IPS-18c (cell line): ENCODE measurements around the gene CST3.
"Not testable (repeated sequence)": the region's sequence is repeated elsewhere in the genome, so short reads cannot be mapped to it uniquely, and the experiment has no call there.

Experiments used
- H3K4me3 ChIP-seq: 2 replicates; pipeline ENCODE4 v1.7.0; 2013; ENCODE audit warnings: low read depth, mild to moderate bottlenecking, low read length, moderate library complexity; ENCODE audit not compliant: insufficient read depth
- H3K9me3 ChIP-seq: one replicate; pipeline ENCODE4 v1.6.1; 2013; ENCODE audit warnings: mild to moderate bottlenecking, low read length, moderate library complexity; ENCODE audit not compliant: control insufficient read depth, insufficient read depth

Gene CST3

GRCh38 chr20:23637282-23638221, at the start of gene CST3:
Gene CST3, minus strand, starts transcription at chr20:23637955. Its CDS starts 93 bp downstream, at chr20:23637862.
- peak within 1 kb of the TSS; percentile 82 for H3K4me3 ChIP-seq
- H3K9me3 ChIP-seq: no peaks in the 10 kb centered on the region

GRCh38 chr20:23686046-23686750, 48.4 kb upstream of the CST3 start:
- Histone ChIP-seq H3K9me3 (no peaks in the 10 kb centered on the region), H3K4me3 (no peak overlapping the region)

- H3K9me3 ChIP-seq, H3K4me3 ChIP-seq: not testable (repeated sequence)
Observed at GRCh38 chr20:23685529-23685896, 47.8 kb upstream of the CST3 start.

- no peak overlapping the region for H3K4me3 ChIP-seq
- H3K9me3 ChIP-seq: no peaks in the 10 kb centered on the region
Observed at GRCh38 chr20:23684261-23684660, 46.5 kb upstream of the CST3 start.

- H3K4me3 ChIP-seq: no peak overlapping the region
- H3K9me3 ChIP-seq: no peaks in the 10 kb centered on the region
Observed at GRCh38 chr20:23683807-23684206, 46.1 kb upstream of the CST3 start.

GRCh38 chr20:23683281-23683680, 45.5 kb upstream of the CST3 start:
- H3K9me3 ChIP-seq: no peaks in the 10 kb centered on the region
- H3K4me3 ChIP-seq: no peak overlapping the region

- no peaks in the 10 kb centered on the region for H3K9me3 ChIP-seq
- H3K4me3 ChIP-seq: no peak overlapping the region
Observed at GRCh38 chr20:23680146-23680545, 42.4 kb upstream of the CST3 start.

- H3K9me3 ChIP-seq: no peaks in the 10 kb centered on the region
- H3K4me3 ChIP-seq: no peak overlapping the region
Observed at GRCh38 chr20:23679133-23680092, 41.7 kb upstream of the CST3 start.

- H3K9me3 ChIP-seq: no peaks in the 10 kb centered on the region
- H3K4me3 ChIP-seq: no peak overlapping the region
Observed at GRCh38 chr20:23673209-23673608, 35.5 kb upstream of the CST3 start.

- no peaks in the 10 kb centered on the region for H3K9me3 ChIP-seq
- H3K4me3 ChIP-seq: no peak overlapping the region
Observed at GRCh38 chr20:23672158-23672557, 34.4 kb upstream of the CST3 start.

- H3K4me3 ChIP-seq: no peak overlapping the region
- no peaks in the 10 kb centered on the region for H3K9me3 ChIP-seq
Observed at GRCh38 chr20:23671479-23671878, 33.7 kb upstream of the CST3 start.

GRCh38 chr20:23670361-23670760, 32.6 kb upstream of the CST3 start:
- H3K4me3 ChIP-seq: no peak overlapping the region
- H3K9me3 ChIP-seq: no peaks in the 10 kb centered on the region

GRCh38 chr20:23669866-23670265, 32.1 kb upstream of the CST3 start:
- Histone ChIP-seq H3K4me3 (no peak overlapping the region), H3K9me3 (no peaks in the 10 kb centered on the region)

- Histone ChIP-seq H3K4me3 (no peak overlapping the region), H3K9me3 (no peaks in the 10 kb centered on the region)
Observed at GRCh38 chr20:23669327-23669726, 31.6 kb upstream of the CST3 start.

- Histone ChIP-seq H3K4me3 (no peak overlapping the region), H3K9me3 (no peaks in the 10 kb centered on the region)
Observed at GRCh38 chr20:23668477-23668951, 30.8 kb upstream of the CST3 start.

GRCh38 chr20:23667666-23668065, 29.9 kb upstream of the CST3 start:
- H3K4me3 ChIP-seq: no peak overlapping the region

GRCh38 chr20:23666698-23667097, 28.9 kb upstream of the CST3 start:
- Histone ChIP-seq H3K4me3 (no peak overlapping the region), H3K9me3 (no peaks in the 10 kb centered on the region)

More at GRCh38 chr20:23667666-23668065, 29.9 kb upstream of the CST3 start:
- H3K9me3 ChIP-seq: no peaks in the 10 kb centered on the region
